Measurements from ENCODE around the gene MT1F. TPM values are rescaled to one million over a fixed set of nuclear protein-coding genes. Genes with fewer than 3 reads are reported as not detected.

Gene MT1F
- total and polyA plus RNA-seq, 9 of the 15 experiments (the other 6 are each of a cell fraction or from before 2014, with no cell fraction given) = 0.18 to 0.68 (median 0.29) TPM; not detected in 5

- TF ChIP-seq SMAD1 (IDR thresholded peaks at IDR 0.05; ENCODE audit: low read depth, low read length, partially characterized antibody) = no peak
- TF ChIP-seq RBM15 (IDR thresholded peaks at IDR 0.05; ENCODE audit: insufficient read depth, low read length) = no peak
- TF ChIP-seq CHD2 (IDR thresholded peaks at IDR 0.05; ENCODE audit: low read depth, low read length) = no peak
- TF ChIP-seq ZNF449 (CRISPR knock-in tag; IDR thresholded peaks at IDR 0.05) = no peak
- no peak for TF ChIP-seq ZNF431 (CRISPR knock-in tag; IDR thresholded peaks at IDR 0.05)
- TF ChIP-seq BRCA1 (IDR thresholded peaks at IDR 0.05) = no peak
- TF ChIP-seq BRCA1 (CRISPR knock-in tag; IDR thresholded peaks at IDR 0.05) = no peak
- TF ChIP-seq ILF3 (IDR thresholded peaks at IDR 0.05; ENCODE audit: borderline replicate concordance) = no peak; the same call in 1 of the 2 replicates
- peak; percentile 67 for TF ChIP-seq TAF1 (IDR thresholded peaks at IDR 0.05; ENCODE audit: control insufficient read depth, extremely low read depth, insufficient read depth, low read length, severe bottlenecking)
- no peak; the same call in 1 of the 2 replicates for TF ChIP-seq SMARCE1 (IDR thresholded peaks at IDR 0.05)
- TF ChIP-seq MLLT1 (IDR thresholded peaks at IDR 0.05) = peak in 1 of 2 experiments; percentile 21; a peak in 1 of 4 replicates
- TF ChIP-seq GATAD2A (IDR thresholded peaks at IDR 0.05) = 0 out of 2 replicates have a peak, but pooled peaks have one; percentile 46
- TF ChIP-seq FOXP4 (CRISPR knock-in tag; IDR thresholded peaks at IDR 0.05; ENCODE audit: borderline replicate concordance) = no peak
- TF ChIP-seq ZNF584 (CRISPR knock-in tag; IDR thresholded peaks at IDR 0.05; ENCODE audit: low read depth) = no peak
- TF ChIP-seq MCM7 (IDR thresholded peaks at IDR 0.05) = no peak
- no peak for TF ChIP-seq MYNN (IDR thresholded peaks at IDR 0.05)
- TF ChIP-seq MYNN (CRISPR knock-in tag; IDR thresholded peaks at IDR 0.05) = no peak
- TF ChIP-seq ZFP1 (CRISPR knock-in tag; IDR thresholded peaks at IDR 0.05) = no peak
- TF ChIP-seq PHF21A (IDR thresholded peaks at IDR 0.05; ENCODE audit: borderline replicate concordance, low read depth) = no peak
- no peak for TF ChIP-seq MAFG (tag; conservative IDR thresholded peaks at IDR 0.05)
- TF ChIP-seq ARID2 (IDR thresholded peaks at IDR 0.05) = peak; percentile 64; the same call in 1 of the 2 replicates
- TF ChIP-seq GMEB1 (CRISPR knock-in tag; IDR thresholded peaks at IDR 0.05) = no peak
Observed at GRCh38 chr16:56608043-56608875, 49.5 kb upstream of the MT1F start, which contains the start of gene MT2A (continued).
